Stimulated activated naive CD4-positive, alpha-beta T cell (primary cell): ENCODE measurements around the gene STX12.
"Not testable (repeated sequence)": the region's sequence is repeated elsewhere in the genome, so short reads cannot be mapped to it uniquely, and the experiment has no call there.

Source experiments
- DNase-seq, 6 experiments: peaks; one replicate each; lab custom pipeline; 2025; lab: John Stamatoyannopoulos, UW

The STX12 gene

DNA sequence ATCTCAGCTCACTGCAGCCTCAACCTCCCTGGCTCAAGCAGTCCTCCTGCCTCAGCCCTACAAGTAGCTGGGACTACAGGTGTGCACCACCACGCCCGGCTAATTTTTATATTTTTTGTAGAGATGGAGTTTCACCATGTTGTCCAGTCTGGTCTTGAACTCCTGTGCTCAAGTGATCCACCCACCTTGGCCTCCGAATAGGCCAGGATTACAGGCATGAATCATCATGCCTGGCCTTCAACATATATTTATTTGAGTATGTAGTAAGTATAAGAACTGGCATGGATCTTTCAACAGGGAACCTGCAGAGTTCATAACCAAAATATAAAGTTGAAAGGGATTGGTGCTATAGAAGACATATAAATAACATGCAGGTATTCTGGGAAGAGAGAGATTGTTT, 2.3 kb downstream of the STX12 start:
- not testable (repeated sequence) for DNase-seq

- DNase-seq = not testable (repeated sequence)
Observed at GRCh38 chr1:27776276-27776675, 3.3 kb downstream of the STX12 start.

GRCh38 chr1:27778056-27778455, 5.0 kb downstream of the STX12 start:
- DNase-seq = no peak

GRCh38 chr1:27779122-27779521, 6.1 kb downstream of the STX12 start:
- DNase-seq = no peak

GRCh38 chr1:27782950-27783349, 9.9 kb downstream of the STX12 start:
- DNase-seq = no peak

GRCh38 chr1:27784700-27785099, 11.7 kb downstream of the STX12 start:
- DNase-seq = no peak

- no peak for DNase-seq
Observed at GRCh38 chr1:27785781-27786455, 12.9 kb downstream of the STX12 start.

DNA sequence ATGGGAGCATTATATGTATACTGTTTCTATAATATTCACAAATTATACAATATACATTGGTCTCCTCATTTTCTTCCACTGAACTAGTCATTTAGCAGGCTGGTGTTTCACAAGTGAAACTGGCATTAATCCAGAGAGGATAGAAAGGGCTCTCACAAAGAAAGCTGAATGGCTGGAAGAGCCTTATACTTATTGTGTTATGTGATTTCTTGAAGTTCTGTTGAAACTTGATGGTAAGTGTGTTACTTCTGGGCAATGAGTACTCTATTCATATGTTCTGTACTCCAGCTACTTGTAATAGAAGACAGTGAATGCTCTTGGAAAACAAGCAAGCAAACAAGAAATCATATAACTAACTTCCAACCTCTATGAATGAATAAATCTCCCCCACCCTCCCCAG, 14.9 kb downstream of the STX12 start:
- DNase-seq = no peak

GRCh38 chr1:27789540-27790041, 16.6 kb downstream of the STX12 start:
- no peak for DNase-seq

DNA sequence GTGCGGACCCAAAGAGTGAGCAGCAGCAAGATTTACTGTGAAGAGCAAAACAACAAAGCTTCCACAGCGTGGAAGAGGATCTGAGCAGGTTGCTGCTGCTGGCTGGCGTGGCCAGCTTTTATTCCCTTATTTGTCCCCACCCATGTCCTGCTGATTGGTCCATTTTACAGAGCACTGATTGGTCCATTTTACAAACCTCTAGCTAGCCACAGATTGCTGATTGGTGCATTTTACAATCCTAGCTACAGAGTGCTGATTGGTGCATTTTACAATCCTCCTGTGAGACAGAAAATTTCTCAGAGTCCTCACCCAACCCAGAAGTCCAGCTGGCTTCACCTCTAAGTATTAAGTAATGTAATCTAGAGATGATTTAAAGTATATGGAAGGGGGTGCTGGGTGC, 17.3 kb downstream of the STX12 start:
- not testable (repeated sequence) for DNase-seq

GRCh38 chr1:27795601-27796000, 22.6 kb downstream of the STX12 start:
- no peak for DNase-seq

DNA sequence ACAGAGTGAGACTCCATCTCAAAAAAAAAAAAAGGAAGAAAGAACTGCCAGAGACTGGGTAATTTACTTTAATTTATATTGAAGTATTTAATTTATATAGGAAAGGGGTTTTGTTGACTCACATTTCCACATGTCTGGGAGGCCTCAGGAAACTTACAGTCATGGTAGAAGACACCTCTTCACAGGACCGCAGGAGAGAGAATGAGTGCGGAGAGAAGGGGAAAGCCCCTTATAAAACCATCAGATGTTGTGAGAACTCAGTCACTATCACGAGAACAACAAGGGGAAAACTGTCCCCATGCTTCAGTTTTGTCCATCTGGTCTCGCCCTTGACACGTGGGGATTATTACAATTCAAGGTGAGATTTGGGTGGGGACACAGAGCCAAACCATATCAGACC, 31.8 kb downstream of the STX12 start:
- DNase-seq = no peak

DNA sequence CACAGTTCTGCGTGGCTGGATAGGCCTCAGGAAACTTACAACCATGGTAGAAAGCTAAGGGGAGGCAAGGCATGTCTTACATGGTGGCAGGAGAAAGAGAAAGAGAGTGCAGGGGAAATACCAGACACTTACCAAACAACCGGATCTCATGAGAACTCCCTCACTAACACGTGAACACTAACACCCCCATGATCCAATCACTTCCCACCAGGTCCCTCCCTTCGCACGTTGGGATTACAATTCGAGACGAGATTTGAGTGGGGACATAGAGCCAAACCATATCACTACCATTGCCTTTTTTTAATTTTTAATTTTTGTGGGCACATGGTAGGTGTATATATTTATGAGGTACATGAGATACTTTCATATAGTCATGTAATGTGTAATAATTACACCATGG, 33.7 kb downstream of the STX12 start:
- no peak for DNase-seq

GRCh38 chr1:27807385-27807784, 34.4 kb downstream of the STX12 start:
- no peak for DNase-seq

GRCh38 chr1:27808131-27808530, 35.1 kb downstream of the STX12 start:
- DNase-seq = not testable (repeated sequence)

GRCh38 chr1:27809883-27810282, 36.9 kb downstream of the STX12 start:
- DNase-seq = no peak

DNA sequence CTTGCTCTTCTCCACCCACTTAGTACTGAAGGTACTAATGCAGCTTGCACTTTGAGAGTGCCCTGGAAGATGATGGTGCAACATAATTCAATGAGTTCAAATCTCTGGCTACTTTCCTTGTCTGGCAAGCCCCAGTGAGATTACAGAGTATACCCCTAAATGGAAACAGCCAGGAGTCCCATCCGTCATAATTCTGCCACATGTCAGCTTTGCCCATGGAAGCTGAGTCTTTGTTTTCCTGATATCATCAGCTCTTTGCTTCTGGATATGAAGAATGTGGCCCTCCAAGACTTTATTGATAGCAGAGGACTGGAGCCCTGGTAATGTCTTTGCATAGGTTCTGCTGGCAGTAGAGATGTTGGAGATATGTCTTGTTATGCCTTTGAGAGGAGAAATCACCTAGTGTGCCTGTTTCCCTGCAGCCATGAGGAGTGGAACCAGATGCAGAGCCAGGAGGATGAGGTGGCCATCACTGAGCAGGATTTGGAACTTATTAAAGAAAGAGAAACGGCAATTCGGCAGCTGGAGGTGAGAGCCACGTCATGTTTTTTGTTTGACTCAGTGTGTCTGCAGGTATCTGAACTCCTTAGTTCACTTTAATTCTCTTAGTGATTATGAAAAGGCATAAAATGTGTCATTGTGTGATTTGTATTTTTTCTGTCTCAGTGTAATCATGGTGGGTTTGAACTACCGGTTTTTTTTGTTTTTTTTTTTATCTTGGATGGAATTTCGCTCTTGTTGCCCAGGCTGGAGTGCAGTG, 38.9 kb downstream of the STX12 start:
- DNase-seq = no peak

- no peak for DNase-seq
Observed at GRCh38 chr1:27816921-27817630, 44.1 kb downstream of the STX12 start.

GRCh38 chr1:27821761-27822315, 48.8 kb downstream of the STX12 start:
- no peak for DNase-seq

DNA sequence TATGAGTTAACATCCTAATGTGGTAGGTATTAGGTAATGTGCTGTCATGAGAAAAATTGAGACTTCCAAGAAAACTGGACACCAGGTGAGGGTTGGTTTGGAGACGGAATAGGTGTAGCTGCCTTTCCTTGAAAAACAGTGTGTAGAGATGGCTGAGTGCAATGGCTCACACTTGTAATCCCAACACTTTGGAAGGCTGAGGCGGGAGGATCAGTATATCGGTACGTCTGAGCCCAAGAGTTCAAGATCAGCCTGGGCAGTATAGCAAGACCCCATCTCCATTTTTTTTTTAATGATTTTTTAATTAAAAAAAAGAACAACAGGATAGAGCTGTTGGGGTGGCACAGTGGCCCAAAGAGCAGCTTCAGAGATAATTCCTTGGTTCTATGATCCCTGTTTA, 50.8 kb downstream of the STX12 start:
- no peak for DNase-seq

GRCh38 chr1:27824411-27824810, 51.4 kb downstream of the STX12 start:
- DNase-seq = no peak

GRCh38 chr1:27829339-27829960, 56.4 kb downstream of the STX12 start:
- DNase-seq = not testable (repeated sequence)
